Endothelial cell (in vitro differentiated cells): Measurements from ENCODE around the gene SLAMF8. TPM values are rescaled to one million over a fixed set of nuclear protein-coding genes. Genes with fewer than 3 reads are reported as not detected.

Experiments used
- DNase-seq: peaks from one replicate; pipeline ENCODE4 v3.0.0; 2021; ENCODE audit warnings: low spot score
- H3K27ac Mint-ChIP-seq: one replicate; pipeline ENCODE4 v1.8.0; 2021; ENCODE audit warnings: mixed read lengths, inconsistent platforms; ENCODE audit not compliant: unreplicated experiment
- H3K27me3 Mint-ChIP-seq: one replicate; pipeline ENCODE4 v1.8.0; 2021; ENCODE audit warnings: mild to moderate bottlenecking, moderate library complexity, mixed read lengths, inconsistent platforms; ENCODE audit not compliant: unreplicated experiment
- H3K36me3 Mint-ChIP-seq: one replicate; pipeline ENCODE4 v1.8.0; 2021; ENCODE audit warnings: mild to moderate bottlenecking, low read depth, mixed read lengths, inconsistent platforms; ENCODE audit not compliant: unreplicated experiment
- H3K4me1 Mint-ChIP-seq: one replicate; pipeline ENCODE4 v1.8.0; 2021; ENCODE audit warnings: mild to moderate bottlenecking, mixed read lengths, inconsistent platforms; ENCODE audit not compliant: unreplicated experiment
- H3K4me3 Mint-ChIP-seq: one replicate; pipeline ENCODE4 v1.8.0; 2021; ENCODE audit warnings: mild to moderate bottlenecking, mixed read lengths, inconsistent platforms; ENCODE audit not compliant: unreplicated experiment
- H3K9me3 Mint-ChIP-seq: one replicate; pipeline ENCODE4 v1.8.0; 2021; ENCODE audit warnings: mixed read lengths, inconsistent platforms; ENCODE audit not compliant: unreplicated experiment
- total RNA-seq: library from RNA; stranded (reverse); fragmentation: NEBNext Ultra II Directional; extraction: Animal tissue kit (Norgen Biotek cat#: 25700); gene quantifications from one replicate; pipeline ENCODE4 v1.2.1, GENCODE V29; 2021; ENCODE audit not compliant: unreplicated experiment
- TF ChIP-seq, protein P1 (sequence below): fragments of 200-600 bp; sonication (generic); IDR thresholded peaks from one replicate; pipeline ENCODE4 v1.5.0; 2021; ENCODE audit warnings: antibody characterized with exemption; ENCODE audit not compliant: unreplicated experiment

SLAMF8 gene
- total RNA-seq, 1 donor from 2014 or later: not detected

DNA sequence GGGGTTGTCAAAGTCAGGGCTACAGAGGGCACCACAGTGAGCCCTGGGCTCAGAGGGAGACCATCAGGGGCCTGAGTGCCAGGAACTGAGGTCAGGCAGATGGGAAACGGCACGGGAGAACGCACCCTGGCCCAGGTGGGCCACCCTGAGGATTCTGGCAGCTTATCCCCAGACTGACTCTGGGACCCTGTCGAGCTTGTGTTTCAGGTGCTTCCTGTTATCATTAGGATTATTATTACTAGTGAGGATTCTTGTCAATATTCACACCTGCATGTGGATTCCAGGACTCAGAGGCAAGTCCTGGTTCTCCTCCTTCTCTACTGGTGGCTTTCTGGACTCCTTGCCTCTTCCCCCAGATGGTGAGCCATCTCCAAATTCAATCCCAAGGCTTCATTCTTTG lies 20.6 kb downstream of the SLAMF8 start:
- no peak overlapping the region for H3K4me3 Mint-ChIP-seq
- H3K27me3 Mint-ChIP-seq: peaks cover 7% of the 10 kb centered on the region
- no peaks in the 10 kb centered on the region for H3K9me3 Mint-ChIP-seq
- no peak for DNase-seq
- H3K27ac Mint-ChIP-seq: no peak overlapping the region
- H3K36me3 Mint-ChIP-seq: peaks cover 3% of the 10 kb centered on the region
- TF ChIP-seq, protein P1, sequence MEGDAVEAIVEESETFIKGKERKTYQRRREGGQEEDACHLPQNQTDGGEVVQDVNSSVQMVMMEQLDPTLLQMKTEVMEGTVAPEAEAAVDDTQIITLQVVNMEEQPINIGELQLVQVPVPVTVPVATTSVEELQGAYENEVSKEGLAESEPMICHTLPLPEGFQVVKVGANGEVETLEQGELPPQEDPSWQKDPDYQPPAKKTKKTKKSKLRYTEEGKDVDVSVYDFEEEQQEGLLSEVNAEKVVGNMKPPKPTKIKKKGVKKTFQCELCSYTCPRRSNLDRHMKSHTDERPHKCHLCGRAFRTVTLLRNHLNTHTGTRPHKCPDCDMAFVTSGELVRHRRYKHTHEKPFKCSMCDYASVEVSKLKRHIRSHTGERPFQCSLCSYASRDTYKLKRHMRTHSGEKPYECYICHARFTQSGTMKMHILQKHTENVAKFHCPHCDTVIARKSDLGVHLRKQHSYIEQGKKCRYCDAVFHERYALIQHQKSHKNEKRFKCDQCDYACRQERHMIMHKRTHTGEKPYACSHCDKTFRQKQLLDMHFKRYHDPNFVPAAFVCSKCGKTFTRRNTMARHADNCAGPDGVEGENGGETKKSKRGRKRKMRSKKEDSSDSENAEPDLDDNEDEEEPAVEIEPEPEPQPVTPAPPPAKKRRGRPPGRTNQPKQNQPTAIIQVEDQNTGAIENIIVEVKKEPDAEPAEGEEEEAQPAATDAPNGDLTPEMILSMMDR: no peak
- H3K4me1 Mint-ChIP-seq: peaks cover 17% of the 10 kb centered on the region

DNA sequence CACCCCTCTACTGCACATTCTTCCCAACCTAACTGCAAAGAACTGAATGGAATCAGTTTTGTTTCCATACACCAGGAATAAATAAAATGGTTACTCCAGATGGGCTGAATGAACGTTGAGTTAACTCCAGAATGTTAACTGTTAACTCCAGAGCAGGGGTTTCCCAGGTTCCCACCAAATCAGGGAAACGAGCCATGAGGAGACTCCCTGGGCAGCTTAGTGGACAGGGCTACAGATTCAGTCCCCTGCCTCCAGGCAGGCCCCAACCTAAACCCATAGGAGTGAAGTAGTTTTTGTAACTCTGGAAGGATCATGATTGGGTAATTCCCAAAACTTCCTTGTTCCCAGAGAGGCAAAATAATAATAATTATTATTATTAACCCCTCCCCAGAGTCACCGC lies 21.7 kb downstream of the SLAMF8 start:
- peaks cover 11% of the 10 kb centered on the region for H3K27me3 Mint-ChIP-seq
- H3K4me3 Mint-ChIP-seq: no peak overlapping the region

DNA sequence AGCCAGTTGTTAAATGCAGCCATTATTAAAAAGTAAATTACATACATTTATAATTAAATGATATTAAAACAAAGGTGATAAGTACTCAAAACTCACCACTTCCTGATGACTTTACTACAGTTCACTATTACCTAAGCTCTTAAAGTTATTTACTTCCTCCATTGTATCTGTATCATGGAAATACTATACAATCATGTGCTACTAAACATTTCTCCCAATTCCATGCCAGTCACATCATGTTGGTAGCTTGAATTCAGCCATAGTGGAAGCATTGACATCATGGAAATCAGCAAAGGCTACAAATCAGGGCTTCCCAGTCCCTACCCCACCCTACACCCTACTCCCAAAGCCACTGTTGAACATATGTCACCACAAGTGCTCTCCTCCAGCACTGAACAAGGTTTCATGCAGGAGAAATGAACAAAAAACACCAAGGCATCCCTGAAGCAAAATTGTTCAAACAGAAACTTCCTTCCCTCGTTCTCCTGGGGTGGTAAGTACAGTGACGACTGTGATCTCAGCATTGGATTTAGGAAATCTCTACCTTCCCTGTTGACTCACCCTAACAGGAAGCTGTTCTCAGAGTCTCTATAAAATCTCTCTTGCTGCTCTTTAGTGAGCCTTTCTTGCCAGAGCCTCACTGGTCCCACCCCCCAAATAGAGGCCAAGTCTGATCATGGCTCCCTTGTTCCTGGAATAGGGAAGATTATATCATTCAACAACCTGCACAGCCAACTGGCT lies 23.1 kb downstream of the SLAMF8 start:
- no peak overlapping the region for H3K27ac Mint-ChIP-seq
- DNase-seq: no peak
- peaks cover 21% of the 10 kb centered on the region for H3K4me1 Mint-ChIP-seq
- no peak overlapping the region for H3K4me3 Mint-ChIP-seq
- H3K27me3 Mint-ChIP-seq: peaks cover 8% of the 10 kb centered on the region
- peaks cover 3% of the 10 kb centered on the region for H3K36me3 Mint-ChIP-seq
- no peaks in the 10 kb centered on the region for H3K9me3 Mint-ChIP-seq
- TF ChIP-seq, protein P1: no peak

More for the DNA sequence above, 21.7 kb downstream of the SLAMF8 start:
- Mint-ChIP-seq H3K27ac (no peak overlapping the region), H3K4me1 (peaks cover 17% of the 10 kb centered on the region), H3K36me3 (peaks cover 3% of the 10 kb centered on the region), H3K9me3 (no peaks in the 10 kb centered on the region)
- DNase-seq: no peak
- TF ChIP-seq, protein P1: no peak

DNA sequence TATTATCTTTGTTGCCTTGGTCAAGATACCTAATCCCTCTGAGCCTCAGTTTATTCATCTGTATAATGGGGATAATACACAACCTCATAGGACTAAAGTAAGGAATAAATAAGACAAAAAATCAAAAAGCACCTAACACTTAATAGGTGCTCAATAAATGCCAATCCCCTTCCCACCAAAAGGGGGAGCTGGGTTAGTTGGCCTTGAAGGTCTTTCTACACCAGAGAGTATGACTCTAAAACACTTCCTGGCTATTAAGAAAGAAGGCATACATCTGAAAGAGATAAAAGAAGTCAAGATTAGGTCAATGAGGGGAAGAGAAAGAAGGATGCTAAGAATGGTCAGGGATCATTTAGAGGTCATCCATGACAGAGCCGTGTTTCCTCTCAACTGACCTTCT lies 24.7 kb downstream of the SLAMF8 start:
- no peaks in the 10 kb centered on the region for H3K9me3 Mint-ChIP-seq
- H3K36me3 Mint-ChIP-seq: peaks cover 3% of the 10 kb centered on the region
- TF ChIP-seq, protein P1: no peak
- peaks cover 22% of the 10 kb centered on the region for H3K4me1 Mint-ChIP-seq
- H3K4me3 Mint-ChIP-seq: no peak overlapping the region
- H3K27me3 Mint-ChIP-seq: peaks cover 15% of the 10 kb centered on the region
- no peak for DNase-seq
- H3K27ac Mint-ChIP-seq: no peak overlapping the region

DNA sequence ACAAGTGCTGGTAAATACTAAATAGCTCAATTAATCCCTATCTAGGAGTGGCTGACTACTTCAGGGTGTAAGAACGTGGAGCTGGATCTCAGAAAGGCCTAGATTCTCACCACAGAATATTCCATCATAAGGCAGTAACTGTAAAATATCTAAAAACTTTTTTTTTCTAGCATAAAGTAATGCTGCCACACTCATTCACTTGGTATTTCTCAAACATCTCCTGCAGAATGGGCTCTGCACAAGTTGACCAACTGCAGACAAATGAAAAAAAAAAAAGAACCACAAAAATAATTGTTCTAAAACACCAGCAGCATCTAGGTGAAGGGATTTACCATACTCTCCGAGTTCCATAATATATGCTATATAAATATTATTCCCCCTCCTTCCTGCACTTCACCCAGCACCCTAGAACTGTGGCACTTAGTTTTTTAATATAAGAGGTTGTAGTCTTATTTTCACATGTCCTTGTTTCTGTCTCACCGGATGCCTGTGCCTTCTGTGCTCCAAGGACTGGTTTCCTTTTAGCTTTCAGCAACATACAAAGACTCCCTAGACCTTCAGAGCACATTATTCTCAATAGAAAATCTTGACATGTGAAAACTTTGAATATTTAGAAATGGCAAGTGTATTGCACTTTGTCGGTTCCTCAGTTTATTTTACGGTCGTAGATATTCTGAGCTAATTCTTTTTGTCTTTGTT lies 26.9 kb downstream of the SLAMF8 start:
- Mint-ChIP-seq H3K4me3 (peak overlapping the region; percentile 89), H3K9me3 (no peaks in the 10 kb centered on the region), H3K27ac (no peak overlapping the region), H3K36me3 (no peaks in the 10 kb centered on the region), H3K4me1 (peaks cover 14% of the 10 kb centered on the region), H3K27me3 (peaks cover 13% of the 10 kb centered on the region)
- DNase-seq: no peak
- TF ChIP-seq, protein P1: no peak
